ENCODE results near the gene LY86.

The LY86 gene

GRCh38 chr6:6689400-6690143, 101.1 kb downstream of the LY86 start:
- H3K4me3 ChIP-seq (ENCODE audit: low read length) = no peak overlapping the region
- TF ChIP-seq ZNF274 (IDR thresholded peaks at IDR 0.05; ENCODE audit: low read depth, low read length) = no peak

DNA sequence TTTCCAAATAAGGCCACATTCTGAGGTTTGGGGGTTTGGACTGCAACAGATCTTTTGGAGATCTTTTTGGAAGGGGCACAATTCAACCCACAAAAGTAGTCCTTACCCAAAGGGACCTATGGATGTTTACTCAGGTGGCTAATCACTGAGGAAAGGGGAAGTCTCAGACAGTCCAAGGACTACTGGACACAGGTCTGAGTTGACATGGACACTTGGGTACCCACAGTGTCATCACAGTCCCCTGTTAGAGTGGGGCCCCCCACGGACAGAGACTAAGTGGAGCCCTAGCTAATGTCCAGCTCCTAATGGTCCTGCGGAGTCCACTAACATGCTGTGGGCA, 101.6 kb downstream of the LY86 start:
- no peak overlapping the region for H3K4me3 ChIP-seq (ENCODE audit: low read length)

GRCh38 chr6:6694368-6694780, 105.9 kb downstream of the LY86 start:
- no peak for TF ChIP-seq ZNF274 (IDR thresholded peaks at IDR 0.05; ENCODE audit: low read depth, low read length)
- H3K4me3 ChIP-seq (ENCODE audit: low read length) = no peak overlapping the region

More for the DNA sequence above, 101.6 kb downstream of the LY86 start:
- TF ChIP-seq ZNF274 (IDR thresholded peaks at IDR 0.05; ENCODE audit: low read depth, low read length) = no peak

DNA sequence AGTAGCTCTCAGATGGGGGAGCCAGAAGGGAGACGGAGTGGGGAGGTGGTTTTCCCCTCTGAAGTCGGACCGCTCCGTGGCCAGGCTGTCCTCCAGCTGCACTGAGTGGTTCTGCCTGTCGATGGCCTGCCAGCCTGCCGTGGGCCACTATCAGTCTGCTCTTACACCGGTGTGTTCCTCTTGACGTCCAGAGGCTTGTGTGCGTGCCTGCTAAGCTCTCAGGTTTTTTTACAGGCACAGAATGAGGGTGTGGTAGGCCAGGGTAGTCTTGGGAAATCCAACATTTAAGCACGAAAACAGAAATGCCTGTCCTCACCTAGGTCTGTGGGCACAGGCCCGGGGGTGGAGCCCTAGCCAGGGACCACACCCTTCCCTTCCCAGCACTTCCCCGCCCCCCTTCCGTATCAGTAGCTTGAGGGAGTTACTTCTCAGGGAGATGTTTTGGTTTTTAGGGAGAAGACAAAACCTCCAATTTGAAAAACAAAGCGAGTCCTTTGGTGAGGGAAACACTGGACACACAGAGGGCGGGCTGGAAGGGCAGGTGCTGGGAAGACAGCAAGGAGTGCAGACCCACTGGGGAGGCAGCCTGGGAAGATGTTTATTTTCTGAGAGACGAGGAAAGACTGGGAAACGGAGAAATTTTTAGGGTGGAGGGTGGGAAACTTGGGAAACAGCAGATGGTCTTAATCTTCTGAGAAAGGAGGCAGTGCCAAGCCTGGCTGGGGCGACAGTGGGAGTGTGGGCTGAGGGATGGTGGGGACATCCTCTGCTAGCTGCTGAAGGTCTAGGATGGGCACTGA, 106.5 kb downstream of the LY86 start:
- H3K4me3 ChIP-seq (ENCODE audit: low read length) = no peak overlapping the region
- TF ChIP-seq ZNF274 (IDR thresholded peaks at IDR 0.05; ENCODE audit: low read depth, low read length) = no peak

- no peak for TF ChIP-seq ZNF274 (IDR thresholded peaks at IDR 0.05; ENCODE audit: low read depth, low read length)
- H3K4me3 ChIP-seq (ENCODE audit: low read length) = no peak overlapping the region
Observed at GRCh38 chr6:6695625-6696276, 107.2 kb downstream of the LY86 start.

DNA sequence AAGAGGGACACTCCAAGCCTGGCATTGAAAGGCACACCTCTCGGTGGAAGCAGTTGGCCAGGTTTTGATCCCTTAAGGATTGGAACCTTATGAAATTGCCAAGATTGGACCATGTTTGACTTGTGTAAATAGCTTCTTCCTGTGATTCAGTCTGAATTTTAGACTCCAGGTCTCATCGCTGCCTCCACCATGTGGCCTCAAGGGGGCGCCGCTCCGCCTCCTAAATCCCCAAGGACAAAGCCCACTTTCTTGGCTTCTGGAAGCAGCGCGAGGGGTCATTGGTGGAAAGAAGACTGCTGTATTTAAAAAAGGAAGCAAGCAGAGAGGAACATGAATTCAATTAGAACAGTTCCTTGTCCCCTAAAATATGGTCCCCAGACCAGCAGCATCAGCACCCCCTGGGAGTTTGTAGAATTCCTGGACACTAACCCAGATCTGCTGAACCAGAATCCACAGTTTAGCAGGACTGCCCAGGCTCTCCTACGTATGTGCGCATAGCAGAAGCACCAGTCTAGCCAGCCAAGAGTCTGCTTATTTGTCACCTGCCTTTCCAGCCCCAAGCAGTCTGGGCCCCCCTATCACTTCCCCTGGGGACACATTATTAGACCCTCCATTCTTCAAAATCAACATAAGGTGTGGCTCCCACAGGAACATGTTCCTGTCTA, 108.5 kb downstream of the LY86 start:
- TF ChIP-seq ZNF274 (IDR thresholded peaks at IDR 0.05; ENCODE audit: low read depth, low read length) = no peak
- no peak overlapping the region for H3K4me3 ChIP-seq (ENCODE audit: low read length)

- TF ChIP-seq ZNF274 (IDR thresholded peaks at IDR 0.05; ENCODE audit: low read depth, low read length) = no peak
- H3K4me3 ChIP-seq (ENCODE audit: low read length) = no peak overlapping the region
Observed at GRCh38 chr6:6697620-6698019, 109.1 kb downstream of the LY86 start.

- no peak for TF ChIP-seq ZNF274 (IDR thresholded peaks at IDR 0.05; ENCODE audit: low read depth, low read length)
- H3K4me3 ChIP-seq (ENCODE audit: low read length) = no peak overlapping the region
Observed at GRCh38 chr6:6699741-6700367, 111.3 kb downstream of the LY86 start.

DNA sequence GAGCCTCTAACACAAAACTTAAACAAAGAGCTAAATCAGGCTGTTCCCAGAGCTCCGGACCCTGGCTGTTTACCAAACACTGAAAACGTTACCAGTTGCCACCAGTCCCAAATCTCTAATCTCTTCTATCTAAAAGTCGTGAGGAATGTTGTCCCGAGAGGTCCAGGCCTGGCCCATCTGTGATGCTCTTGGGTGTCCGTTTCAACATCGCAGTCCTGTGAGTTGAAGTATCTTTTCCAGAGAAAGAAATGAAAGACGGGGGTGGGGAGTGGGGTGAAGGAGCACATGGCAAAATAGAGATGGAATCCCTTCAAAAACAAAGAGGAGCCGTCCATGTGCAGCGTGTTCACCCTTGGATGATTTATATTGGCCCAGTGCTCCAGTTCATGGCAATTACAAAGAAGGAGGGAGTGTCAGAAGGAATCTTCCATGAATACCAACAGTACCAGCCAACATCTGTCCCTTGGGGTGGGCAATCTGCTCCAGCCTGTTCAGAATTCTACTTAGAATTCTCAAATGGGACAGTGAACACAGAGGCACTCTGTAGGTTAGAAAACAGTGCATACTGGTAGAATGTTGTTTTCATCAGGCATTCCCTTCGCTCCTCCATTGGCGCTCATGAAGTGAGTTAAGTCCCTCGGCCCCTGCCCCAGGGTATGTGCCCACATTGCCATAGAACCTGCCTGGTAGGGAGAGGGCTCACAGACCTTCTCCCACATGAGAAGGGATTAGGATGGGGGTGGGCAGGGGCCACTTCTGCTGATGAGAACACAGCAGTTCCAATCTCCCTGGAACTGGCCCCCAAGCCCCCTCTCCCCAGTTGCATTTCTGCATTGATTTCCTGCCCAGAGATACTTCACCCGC, 112.1 kb downstream of the LY86 start:
- no peak for TF ChIP-seq ZNF274 (IDR thresholded peaks at IDR 0.05; ENCODE audit: low read depth, low read length)

GRCh38 chr6:6701864-6702263, 113.3 kb downstream of the LY86 start:
- no peak overlapping the region for H3K4me3 ChIP-seq (ENCODE audit: low read length)
- no peak for TF ChIP-seq ZNF274 (IDR thresholded peaks at IDR 0.05; ENCODE audit: low read depth, low read length)

More for the DNA sequence above, 112.1 kb downstream of the LY86 start:
- no peak overlapping the region for H3K4me3 ChIP-seq (ENCODE audit: low read length)

DNA sequence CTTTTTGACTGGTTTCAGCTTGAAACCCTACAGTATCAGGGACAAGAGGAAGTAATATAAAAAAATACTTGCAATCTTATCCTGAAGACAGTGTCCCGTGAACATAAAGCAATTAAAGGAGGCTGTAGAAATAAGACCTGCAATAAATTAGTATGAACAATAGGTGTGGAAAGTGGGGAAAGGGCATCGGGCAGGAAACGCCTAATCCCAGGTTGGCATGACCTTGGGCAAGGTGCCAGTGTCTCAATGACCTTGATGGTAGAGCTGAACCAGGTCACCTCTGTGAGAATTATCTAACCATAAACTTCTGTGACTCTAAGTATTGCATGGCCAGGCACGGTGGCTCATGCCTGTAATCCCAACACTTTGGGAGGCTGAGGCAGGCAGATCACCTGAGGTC, 115.2 kb downstream of the LY86 start:
- no peak for TF ChIP-seq ZNF274 (IDR thresholded peaks at IDR 0.05; ENCODE audit: low read depth, low read length)
- H3K4me3 ChIP-seq (ENCODE audit: low read length) = no peak overlapping the region
